HG03354 (cell line): ENCODE measurements around the gene GPHA2.

Source experiments
- ATAC-seq: cut with Tn5 transposase; IDR thresholded peaks from one replicate; pipeline ENCODE4 v1.9.1; 2021; ENCODE audit warnings: mild to moderate bottlenecking; ENCODE audit not compliant: unreplicated experiment, poor library complexity, severe bottlenecking

GPHA2 gene

DNA sequence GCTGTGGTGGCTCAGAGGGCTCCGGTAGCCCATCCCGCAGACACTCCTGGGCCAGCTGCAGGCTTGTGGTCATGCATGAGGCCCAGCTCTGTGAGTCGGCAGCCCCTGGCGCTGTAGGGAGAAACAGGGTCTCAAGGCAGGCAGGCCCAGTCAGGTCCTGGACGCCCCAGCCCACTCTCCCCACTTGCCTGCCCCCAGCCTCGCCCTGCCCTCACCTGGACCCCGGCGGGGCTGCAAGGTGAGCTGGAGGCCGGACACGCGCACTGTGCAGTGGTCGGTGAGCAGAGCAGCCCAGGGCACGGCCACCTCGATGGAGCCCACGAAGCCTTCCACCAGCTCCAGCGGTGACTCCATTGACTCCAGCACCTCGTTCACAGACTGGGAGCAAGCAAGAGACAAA is 21.6 kb downstream of the GPHA2 start:
- no peak for ATAC-seq

DNA sequence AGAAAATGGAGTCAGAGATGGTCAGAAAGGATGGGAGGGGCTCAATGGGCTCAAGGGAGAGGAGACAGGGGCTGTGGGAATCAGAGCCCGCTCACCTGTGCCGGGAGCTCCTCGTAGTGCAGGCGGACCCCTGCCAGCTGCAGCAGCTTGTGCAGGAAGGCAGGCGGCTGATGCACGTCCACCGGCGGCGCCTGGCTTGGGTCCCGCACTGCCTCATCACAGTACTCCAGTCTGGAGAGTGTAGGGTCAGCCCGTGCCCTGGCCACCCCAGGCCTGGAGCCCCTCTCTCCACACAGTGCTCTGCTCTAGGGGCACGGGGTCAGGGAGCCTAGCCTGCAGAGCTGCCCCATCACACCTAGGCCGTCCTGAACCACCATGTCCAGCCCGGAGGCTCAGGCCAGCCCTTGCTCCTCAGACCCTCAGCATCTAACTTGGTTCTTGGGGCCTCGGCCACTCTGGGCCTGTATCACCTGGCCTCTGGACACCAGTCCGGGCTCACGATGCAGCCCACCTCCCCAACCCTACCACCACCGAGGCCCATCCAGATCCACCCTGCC is 22.4 kb downstream of the GPHA2 start:
- ATAC-seq = no peak

DNA sequence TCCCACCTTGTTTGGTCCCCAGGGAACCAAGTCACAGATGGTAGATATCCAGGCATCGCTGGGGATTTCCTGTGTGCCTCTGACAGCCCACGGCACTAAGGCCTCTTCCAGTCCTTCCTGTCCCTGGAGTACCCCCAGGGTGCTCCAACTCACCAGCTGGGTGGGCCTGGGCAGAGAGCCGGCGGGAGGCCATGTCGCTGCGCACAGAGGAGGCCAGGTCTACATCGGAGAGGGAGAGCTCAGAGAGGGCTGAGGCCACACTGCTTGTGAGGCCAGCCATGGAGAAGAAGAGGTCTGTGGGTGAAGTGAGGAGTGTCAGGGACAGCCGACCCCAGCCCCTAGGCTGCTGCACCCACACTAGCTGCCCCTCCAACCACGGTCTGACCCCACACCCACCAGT is 24.0 kb downstream of the GPHA2 start:
- no peak for ATAC-seq

DNA sequence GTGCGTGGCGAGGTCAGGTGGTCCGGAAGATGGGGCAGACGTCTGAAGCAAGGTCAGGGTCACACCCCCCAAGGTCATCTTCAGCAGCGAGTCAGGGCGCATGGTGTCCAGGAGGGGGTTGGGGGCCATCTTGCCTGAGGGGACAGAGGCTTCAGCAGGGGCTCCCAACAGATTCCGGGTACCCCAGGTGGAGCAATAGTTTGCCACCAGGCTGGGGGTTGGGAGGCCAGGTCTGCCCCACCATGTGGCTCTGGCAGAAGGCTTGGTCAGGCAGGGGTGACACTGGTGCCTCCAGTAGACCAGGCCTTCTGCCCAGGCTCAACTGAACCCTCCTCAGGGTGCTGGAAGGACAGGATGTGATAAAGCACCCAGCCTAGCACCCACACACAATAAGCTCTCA is 24.6 kb downstream of the GPHA2 start:
- ATAC-seq = no peak

DNA sequence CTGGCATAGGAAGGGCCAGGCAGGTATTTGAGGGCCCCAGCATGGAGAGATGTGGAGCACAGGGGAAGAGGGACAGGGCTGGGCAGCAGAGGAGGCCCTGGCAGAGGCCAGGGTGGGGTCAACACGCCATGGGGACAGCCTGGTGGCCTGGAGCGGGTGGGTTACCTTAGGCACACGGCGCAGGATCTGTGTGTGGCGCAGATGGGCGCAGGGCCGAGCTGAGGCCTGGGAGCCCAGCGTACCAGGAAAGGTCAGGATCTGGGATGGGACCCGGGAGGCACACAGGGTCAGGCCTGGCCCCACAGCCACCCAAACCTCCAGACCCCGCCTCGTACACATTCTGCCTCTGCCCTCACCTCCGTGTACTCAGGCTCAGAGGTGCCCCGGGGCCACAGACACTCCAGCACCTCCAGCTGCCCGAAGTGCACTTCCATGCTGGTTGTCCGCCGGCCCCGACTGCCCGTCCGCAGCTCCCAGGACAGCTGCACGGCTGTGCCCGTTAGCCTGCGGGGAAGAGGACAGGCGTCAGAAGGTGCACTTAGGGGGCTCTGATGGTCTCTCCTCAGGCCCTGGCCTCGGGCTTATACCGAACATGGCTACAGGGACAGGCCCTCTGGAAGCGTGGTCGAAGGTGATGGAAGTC is 25.1 kb downstream of the GPHA2 start:
- ATAC-seq = no peak

DNA sequence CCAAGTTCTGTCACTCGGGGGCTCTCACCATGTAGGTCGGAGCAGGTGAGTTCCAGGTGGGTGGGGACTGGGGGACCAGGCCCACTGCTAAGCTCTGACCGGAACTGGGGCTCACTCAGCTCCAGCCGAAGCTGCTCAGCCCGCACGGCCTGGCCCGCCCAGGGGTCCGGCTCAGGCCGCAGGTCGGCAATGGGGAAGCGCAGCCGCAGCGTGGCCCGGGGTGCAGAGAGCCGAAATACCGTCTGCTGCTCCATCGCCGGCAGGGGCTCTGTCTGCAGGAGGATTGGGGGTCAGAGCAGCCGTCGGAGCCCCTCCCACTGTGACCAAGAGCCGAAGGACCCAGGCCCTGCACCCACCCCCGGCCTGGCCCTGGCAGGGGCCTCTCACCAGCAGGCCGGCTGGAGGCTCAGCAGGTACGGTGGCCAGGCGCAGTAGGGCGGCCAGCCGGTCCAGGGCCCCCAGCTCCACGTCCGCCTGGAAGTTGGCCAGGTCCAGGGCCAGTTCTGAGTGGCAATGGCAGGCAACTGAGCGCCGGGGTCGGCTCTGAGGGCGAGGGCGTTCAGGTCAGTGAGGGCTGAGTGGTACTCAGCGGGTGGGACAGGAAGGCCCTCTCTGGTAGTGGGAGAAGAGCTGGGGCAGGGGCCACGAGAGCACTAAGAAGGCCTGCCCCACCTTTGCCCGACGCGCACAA is 25.9 kb downstream of the GPHA2 start:
- no peak for ATAC-seq

DNA sequence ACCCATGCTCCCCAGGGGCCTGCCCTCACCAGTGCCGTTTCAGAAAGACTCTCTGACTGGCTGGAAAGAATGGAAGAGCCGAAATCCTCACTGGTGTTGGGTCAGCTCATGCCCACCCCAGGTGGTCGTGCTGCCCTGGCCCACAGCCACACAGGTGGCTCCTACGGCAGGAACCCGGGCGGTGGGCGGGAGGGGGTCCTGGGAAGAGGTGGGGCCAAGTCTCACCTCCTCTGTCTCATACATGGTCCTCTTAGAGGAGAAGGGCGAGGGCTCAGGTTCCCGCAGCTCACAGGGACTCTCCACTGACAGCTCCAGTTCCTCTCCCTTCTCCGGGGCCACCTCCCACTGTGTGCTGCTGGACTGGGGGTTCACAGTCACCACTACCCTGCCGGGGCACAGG is 26.9 kb downstream of the GPHA2 start:
- ATAC-seq = no peak

DNA sequence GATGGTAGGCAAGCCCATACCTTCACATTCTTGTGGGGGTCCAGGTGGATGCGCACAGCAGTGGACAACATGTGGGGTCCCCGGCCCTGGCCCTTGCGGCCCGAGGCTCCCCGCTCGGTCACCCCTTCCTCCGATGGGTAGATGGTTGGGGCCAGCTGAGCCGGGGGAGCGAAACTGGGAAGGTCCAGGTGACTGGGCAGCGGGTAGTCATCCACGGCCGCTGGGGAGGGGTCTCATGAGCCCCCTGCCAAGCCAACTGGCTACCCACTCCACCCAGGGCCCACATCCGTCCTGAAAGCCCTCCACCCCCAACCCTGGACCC is 29.4 kb downstream of the GPHA2 start:
- ATAC-seq = no peak

DNA sequence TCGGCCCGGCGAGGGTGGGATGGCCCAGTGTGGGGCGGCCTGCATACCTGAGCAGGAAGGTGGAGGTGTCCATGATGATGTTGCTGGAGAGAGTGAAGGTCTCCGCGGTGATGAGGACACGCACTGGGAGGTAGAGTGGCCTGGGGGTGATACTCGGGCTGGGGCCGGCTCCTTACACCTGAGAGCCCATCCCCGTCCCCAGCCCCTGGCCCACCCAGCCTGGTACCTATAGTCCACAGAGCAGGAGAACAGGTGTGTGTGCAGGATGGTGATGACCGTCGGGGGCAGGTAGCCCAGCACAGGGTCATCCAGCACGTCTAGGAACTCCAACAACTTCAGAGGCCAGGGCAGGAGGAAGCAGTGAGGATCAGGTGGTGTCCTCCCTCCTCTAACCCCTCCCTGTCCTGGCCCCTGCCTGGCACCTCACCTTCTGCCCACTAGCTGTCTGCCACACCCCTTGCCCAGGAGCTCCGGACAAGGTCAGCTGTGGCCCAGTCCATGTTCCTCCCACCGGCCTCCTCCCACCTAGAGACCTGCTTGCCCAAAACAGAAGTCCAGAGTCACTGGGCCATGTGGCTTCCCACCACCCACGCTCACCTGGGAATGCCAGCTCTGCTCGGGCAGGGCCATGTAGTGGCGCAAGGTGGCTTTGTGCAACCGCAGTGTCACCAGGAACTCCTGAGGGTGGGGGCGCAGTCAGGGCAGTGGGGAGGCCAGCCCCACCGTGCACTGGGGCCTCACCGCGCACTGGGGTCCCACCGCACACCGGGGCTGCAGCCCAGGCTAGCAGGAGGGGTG is 30.0 kb downstream of the GPHA2 start:
- ATAC-seq = no peak

DNA sequence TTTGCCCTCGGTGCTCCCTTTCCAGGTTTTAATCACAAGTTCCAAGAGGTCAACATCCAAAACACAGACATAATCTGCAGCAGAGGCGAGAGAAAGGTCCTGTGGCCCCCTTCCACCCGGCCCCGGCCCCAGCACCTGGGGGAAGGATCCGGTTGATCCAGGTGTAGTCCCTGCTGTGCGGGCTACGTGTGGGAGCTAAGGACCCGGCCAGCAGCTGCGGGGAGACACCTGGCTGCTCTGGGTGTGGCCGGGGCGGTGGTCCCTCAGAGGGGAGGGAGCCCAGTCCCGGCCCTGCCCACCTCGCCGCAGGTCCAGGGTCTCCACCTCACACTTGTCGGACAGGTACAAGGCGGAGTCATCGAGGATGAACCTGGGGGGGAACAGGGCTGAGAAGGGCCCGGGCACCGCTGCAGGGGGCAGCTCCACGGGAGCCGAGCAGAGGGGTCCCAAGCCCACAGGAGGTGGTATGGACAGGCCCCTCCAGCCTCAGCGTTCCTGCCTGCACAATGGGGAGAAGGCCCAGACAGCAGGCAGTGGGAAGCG is 32.3 kb downstream of the GPHA2 start:
- ATAC-seq = no peak

DNA sequence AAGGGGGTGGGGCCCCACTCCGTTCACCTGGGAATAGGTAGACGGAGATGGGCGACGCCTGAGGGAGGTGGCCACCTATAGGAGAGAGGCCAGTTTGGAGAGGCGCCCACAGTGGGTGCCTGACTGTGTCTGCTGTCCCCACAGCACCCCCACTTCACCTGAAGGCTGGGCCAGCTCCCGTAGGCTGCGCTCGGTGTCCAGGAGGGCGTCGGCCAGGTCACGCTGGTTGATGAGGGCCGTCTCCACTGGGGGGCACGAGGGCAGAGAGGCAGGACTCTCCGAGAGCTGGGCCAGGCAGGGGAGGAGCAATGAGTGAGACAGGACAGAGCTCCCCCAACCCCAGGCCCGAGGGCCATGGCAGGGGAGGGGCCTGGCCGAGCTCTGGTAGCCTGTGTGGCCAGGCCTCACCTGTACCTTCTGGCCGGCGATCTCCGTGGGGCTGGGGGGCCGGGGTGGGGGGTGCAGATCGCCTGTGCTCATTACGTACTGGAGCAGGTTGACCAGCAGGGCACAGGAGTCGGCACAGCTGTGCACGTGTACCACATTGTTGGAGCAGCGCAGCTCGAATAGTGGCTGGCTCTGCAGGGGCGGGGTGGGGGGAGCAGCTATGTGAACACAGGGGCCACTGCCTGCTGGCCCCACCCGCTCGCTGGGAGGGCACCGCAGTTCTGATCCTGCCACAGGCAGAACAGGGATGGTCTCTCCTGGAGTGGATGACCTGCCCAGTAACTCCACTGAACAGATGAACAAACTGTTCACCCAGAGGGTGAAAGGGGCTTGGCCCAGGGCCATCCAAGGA is 33.4 kb downstream of the GPHA2 start:
- no peak for ATAC-seq

DNA sequence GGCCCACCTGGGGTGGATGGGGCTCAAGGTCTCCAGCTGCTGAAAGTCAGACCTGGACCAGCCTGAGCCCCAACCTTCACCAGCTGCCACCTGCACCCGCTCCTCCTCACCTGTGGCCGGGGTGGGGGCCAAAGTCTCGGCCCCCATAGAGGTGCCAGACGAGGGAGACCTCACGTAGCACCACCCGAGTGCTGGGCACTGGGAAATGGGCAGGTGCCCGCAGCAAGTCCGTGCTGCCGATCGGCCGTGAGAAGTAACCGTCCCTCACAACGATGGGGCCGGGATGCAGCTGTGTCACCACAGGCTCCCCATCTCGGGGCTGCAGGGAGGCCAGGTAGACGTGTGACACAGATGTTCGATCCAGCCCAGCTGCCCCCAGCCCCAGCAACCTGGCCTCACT is 34.9 kb downstream of the GPHA2 start:
- ATAC-seq = no peak

DNA sequence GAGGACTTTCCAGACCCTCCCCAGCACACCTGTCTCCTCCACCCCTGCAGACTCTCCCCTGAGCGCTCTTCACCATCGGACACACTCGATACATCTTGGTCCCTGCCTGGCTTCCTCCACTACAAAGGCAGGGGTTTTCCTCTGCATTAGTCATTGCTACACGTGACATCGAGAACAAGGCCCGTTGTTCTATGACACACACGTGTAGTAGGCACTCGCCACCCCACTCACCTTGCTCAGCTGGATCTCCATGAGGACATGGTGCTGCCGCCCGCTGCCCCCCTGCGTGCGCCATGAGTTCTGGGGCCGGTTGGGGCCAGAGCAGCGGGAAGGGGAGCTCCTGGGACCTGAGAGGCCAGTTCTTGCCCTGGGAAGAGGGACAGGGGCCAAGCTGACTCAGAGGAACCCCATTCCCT is 35.4 kb downstream of the GPHA2 start:
- no peak for ATAC-seq

DNA sequence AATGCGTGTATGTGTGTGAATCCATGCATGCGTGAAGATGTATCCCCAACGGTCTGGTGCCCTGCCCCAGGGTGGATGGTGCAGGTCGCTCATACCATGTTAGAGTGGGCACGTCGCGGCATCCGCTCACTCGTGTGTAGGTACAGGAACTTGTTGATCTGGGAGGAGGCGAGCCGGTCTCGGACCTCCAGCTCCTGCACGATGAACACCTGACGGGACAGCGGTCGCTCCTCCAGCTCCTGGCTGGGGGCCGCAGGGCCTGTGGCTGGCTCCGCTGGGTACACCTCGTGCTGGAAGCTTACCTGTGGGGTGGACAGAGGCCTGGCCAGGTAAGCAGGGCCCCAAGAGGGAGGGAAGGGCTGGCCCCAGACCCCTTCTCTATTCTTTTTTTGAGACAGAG is 37.2 kb downstream of the GPHA2 start:
- no peak for ATAC-seq

DNA sequence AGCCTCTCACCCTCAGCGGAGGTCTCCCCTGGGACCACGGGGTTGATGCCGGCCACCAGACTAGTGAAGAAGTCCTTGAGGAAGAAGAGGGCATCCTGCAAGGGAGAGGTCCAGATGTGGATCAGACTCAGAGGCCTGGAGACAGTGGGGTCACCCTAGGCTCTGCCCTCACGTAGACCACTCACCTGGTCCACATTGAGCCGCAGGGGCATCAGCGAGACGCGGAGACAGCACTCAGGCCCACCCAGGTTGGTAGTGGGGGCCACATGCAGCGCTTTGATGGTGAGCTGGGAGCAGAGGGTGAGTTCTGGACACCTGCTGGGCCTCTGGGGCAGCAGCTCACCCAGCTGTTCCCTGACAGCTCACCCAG is 37.6 kb downstream of the GPHA2 start:
- ATAC-seq = no peak

DNA sequence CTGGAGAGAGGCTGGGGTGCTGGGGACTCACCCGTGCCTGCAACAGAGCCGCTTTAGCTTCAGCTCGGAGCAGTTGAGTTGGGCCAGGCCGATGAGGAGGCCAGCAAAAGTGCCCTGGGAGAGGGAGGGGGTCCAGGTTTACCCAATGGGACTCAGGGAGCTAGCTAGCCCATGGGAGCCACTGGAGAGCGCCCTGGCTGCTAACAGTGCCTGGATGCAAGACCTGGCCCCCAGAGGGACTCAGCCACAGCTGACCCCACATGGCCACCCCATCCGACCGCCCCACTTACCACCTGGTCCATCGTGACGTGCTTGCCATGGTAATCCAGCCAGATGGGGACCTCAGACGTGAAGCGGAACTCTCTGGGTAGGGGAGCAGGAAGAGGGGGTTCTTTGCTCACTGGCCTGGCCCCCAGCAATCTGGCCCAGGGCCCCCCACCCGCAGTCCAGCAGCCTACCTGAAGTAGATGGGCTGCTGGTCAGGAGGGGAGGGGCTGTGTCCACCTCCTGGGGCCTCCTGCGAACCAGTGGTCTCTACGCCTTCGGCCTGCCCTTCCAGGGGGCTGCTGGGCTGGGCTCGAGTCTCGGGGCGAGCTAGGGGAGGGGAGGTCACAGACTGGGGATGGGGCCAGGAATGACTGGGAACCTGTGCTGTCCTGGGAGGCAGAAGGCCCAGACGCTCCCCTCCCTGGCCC is 38.2 kb downstream of the GPHA2 start:
- ATAC-seq = no peak

DNA sequence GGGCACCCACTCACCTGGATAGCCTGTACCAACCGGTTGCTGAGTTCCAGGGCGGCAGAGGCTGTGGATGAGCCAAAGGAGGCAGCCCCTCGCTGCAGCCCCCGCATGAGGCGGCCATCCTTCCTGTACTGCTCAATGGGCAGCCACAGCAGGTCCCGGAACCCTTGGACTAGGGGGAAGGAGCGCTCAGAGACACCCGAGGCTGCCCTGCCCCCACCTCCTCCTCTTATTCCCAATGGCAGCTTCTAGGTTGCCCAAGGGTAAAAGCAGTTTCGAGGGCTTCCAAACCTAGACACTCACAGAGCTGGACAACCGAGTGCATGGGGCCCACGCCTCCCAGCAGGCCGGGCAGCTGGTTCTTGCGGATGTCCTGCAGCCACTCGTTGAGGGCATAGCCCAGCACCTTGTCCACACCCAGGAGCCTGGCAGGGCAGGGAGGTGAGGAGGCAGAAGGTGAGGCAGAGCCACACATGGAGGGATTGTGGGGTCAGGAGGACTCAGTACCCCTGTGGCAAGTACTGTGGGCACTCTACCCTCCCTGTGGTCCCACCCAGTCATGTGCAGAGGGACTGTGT is 39.2 kb downstream of the GPHA2 start:
- ATAC-seq = no peak

DNA sequence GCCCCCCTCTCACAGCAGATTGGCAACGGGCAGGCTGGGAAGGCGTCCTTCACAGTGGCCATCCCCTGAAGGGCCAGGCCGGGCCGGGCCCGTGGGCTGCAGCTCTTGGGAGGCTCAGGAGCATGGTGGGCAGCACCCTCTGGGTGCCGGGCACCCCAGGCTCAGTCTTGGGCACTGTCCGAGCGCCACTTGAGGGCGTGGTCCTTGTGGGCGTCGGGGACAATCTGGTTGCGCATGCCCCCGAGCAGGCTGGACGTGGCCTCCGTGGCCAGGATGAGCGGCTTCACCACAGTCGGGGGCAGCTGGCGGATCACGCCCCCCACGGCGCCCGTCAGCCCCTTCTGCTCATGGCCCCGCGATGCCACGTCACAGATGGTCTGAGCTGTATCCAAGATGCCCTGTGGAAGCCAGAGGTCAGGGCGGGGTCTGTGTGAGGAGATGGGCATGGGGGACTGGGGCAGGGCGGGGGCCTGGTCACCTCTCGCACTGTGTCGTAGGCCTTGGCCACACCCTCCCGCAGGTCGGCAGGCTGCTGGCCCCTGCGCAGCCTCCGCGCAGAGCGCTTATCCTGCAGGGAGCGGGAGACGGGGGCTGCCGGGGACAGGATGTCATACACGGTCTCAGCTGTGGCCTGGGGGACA is 40.8 kb downstream of the GPHA2 start:
- no peak for ATAC-seq
